ENCODE data around the gene CCDC188.

The CCDC188 gene

DNA sequence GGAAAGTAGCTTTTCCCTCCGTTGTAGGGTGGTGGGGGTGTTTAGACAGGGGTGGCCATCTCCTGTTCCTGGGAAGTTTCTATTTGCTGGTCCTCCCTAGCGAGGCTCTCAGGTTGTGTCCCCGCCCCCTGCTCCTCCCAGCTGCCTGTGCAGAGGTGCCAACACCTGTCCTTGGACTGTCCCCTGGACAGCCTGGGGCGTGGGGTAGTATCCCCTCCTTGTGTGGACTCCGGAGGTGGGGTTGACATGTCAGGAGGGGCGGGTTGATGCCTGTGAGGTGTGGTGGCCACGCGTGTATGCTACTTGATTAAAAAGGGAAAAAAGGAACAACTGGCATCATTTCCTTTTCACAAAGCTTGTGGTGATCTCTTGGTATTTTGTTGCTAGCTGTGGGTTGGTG, 49.2 kb downstream of the CCDC188 start:
- no peak for DNase-seq

- no peak for DNase-seq
These were observed 51.6 kb downstream of the CCDC188 start for GRCh38 chr22:20099099-20099711.
